ENCODE data around the gene SLC12A4. TPM values are rescaled to one million over a fixed set of nuclear protein-coding genes. Genes with fewer than 3 reads are reported as not detected.

SLC12A4 gene
- polyA plus RNA-seq, 1 donor, result 45.9 TPM

Other genes starting within 250 kb of the SLC12A4 start
- gene GFOD2, start 249.3 kb downstream of the SLC12A4 start, polyA plus RNA-seq (ENCODE audit: insufficient read length), result 15.8 TPM
- gene RANBP10, start 162.1 kb downstream of the SLC12A4 start, polyA plus RNA-seq (ENCODE audit: insufficient read length), result 28.8 TPM
- gene TSNAXIP1, start 161.7 kb downstream of the SLC12A4 start, polyA plus RNA-seq (ENCODE audit: insufficient read length), result 2.0 TPM
- 27.0 TPM for gene THAP11, start 126.3 kb downstream of the SLC12A4 start, polyA plus RNA-seq (ENCODE audit: insufficient read length)
- 127 TPM for gene NUTF2, start 121.7 kb downstream of the SLC12A4 start, polyA plus RNA-seq (ENCODE audit: insufficient read length)
- 36.6 TPM for gene CENPT, start 120.9 kb downstream of the SLC12A4 start, polyA plus RNA-seq (ENCODE audit: insufficient read length)
- gene EDC4, start 95.6 kb downstream of the SLC12A4 start, polyA plus RNA-seq (ENCODE audit: insufficient read length), result 126 TPM
- 1.6 TPM for gene NRN1L, start 83.8 kb downstream of the SLC12A4 start, polyA plus RNA-seq (ENCODE audit: insufficient read length)
- 23.0 TPM for gene PSKH1, start 75.4 kb downstream of the SLC12A4 start, polyA plus RNA-seq (ENCODE audit: insufficient read length)
- 3.1 TPM for gene CTRL, start 36.8 kb downstream of the SLC12A4 start, polyA plus RNA-seq (ENCODE audit: insufficient read length)
- 33.5 TPM for gene PSMB10, start 31.8 kb downstream of the SLC12A4 start, polyA plus RNA-seq (ENCODE audit: insufficient read length)
- 24.4 TPM for gene LCAT, start 24.5 kb downstream of the SLC12A4 start, polyA plus RNA-seq (ENCODE audit: insufficient read length)
- 0.09 TPM for gene DPEP3, start 11.9 kb upstream of the SLC12A4 start, polyA plus RNA-seq (ENCODE audit: insufficient read length)
- gene DPEP2, start 30.8 kb upstream of the SLC12A4 start, polyA plus RNA-seq (ENCODE audit: insufficient read length), result 2.3 TPM
- gene DPEP2NB, start 47.3 kb upstream of the SLC12A4 start, polyA plus RNA-seq (ENCODE audit: insufficient read length), result not detected
- gene DDX28, start 54.6 kb upstream of the SLC12A4 start, polyA plus RNA-seq (ENCODE audit: insufficient read length), result 4.9 TPM
- 8.7 TPM for gene DUS2, start 54.6 kb upstream of the SLC12A4 start, polyA plus RNA-seq (ENCODE audit: insufficient read length)
- 30.2 TPM for gene NFATC3, start 116.7 kb upstream of the SLC12A4 start, polyA plus RNA-seq (ENCODE audit: insufficient read length)